ENCODE data around the gene ANKS1A.
"Not testable (repeated sequence)": the region's sequence is repeated elsewhere in the genome, so short reads cannot be mapped to it uniquely, and the experiment has no call there.

ANKS1A gene

DNA sequence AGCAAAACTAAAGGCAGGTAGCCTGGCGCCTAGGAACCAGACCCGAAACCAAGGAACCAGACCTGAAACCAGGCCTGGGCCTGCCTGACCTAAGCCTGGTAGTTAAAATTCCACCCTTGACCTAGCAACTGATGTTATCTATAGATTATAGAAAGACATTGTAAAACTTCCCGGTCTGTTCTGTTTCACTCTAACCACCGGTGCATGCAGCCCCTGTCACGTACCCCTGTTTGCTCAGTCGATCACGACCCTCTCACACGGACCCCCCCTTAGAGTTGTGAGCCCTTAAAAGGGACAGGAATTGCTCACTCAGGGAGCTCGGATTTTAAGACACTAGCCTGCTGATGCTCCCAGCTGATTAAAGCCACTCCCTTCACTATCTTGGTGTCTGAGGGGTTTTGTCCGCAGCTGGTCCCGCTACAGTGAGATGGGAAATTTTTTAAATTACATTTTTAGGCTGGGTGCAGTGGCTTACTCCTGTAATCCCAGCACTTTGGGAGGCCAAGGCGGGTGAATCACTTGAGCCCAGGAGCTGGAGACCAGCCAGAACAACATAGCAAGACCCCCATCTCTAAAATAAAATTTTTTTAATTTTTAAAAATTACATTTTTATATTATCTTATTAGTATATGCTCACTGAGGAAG, 115.0 kb downstream of the ANKS1A start:
- DNase-seq, result not testable (repeated sequence)

DNA sequence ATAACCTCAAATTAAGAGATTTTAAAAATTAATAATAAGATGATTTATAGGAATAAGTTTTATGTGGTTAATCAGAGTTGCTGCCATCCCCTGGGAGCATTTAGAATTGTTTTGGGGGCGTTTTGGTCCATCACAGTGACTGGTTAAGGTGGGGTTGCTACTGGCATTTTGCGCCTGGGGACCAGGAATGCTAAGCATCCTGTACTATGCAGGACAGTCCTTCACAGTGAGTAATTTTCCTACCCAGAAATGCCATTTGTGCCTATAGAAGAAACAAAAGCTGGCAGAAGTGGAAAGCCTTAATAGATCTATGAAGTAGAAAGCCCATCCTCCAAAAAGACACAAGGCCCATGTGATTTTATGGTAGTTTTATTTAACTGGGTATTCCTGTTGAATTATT, 118.0 kb downstream of the ANKS1A start:
- DNase-seq, result no peak

DNA sequence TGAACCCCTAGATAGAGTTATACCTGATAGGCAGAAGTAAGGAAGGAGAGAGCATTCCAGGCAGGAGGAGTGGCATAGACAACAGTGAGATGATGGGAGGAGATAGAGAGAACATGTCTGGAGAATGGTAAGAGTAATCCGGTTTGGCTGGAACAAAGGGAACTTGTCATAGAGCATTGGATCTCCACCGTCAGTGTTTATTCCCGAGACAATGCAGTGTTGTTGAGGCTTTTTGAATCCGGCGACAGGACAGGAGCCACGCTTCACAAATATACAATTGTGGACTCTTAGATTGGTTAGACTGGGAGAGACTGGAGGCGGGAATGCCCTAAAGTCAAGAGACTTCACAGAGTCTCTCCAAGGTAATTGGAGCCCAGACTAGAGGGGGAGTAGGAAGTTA, 119.8 kb downstream of the ANKS1A start:
- DNase-seq, result no peak

DNA sequence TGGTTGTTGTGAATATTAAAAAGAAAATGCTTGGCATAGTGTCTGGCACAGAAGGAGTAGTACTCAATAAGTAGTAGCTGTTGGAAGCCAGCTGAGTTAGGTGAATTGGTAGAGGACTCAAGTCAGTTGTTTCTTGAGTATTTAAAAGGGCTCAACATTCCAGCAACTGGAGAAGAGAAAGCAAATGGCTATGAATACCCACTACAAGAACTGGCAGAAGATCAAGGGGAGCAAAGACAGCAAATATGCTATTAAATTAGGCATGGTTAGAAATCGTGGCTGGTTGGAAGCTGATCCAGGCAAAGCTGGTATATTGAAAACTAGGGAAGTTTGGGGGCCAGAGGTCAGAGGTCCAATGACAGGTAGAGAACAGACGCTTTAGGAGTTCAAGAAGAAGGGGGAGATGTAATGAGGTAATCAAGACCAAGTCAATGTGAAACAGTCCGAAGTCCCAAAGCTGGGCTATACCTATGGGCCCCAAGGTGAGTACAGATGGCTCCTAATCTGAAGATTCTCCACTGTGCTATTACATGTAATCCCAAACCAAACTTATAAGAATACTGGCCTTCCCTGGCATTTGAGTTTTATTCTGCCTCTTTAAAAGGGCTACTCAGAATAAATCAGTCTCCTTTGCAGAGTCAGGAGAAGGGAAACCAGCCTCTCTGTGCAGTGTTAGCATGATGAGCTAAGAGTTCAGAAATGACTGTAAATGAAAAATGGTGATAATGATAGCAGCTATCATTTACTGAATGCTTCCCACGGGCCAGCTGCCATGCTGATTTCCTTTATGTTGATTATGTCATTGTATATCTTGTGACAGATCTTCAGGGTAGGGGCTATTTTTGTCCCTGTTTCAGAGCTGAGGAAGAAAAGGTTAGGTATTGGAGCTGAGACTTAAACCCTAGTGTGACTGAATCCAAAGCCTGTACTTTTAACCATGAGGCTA, 122.3 kb downstream of the ANKS1A start:
- peak in 1 of 2 experiments; percentile 25 for DNase-seq

DNA sequence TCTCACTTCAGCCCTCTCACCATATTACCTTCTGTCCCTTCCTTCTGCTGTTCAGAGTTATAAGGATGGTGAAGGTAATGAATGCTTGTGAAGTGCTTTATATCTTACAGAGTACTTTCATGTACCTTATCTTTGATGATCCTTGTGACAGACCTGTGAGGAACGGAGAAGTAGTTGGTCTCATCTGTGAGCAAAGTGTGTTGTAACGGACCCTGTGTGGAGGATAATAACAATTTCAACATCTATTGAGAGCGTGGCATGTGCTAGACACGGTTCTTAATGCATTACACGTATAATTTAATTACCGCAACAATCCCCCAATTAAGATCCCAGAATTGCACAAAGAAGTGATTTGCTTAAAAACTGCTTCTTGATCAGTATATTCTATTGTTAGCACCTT, 124.6 kb downstream of the ANKS1A start:
- no peak for DNase-seq

DNA sequence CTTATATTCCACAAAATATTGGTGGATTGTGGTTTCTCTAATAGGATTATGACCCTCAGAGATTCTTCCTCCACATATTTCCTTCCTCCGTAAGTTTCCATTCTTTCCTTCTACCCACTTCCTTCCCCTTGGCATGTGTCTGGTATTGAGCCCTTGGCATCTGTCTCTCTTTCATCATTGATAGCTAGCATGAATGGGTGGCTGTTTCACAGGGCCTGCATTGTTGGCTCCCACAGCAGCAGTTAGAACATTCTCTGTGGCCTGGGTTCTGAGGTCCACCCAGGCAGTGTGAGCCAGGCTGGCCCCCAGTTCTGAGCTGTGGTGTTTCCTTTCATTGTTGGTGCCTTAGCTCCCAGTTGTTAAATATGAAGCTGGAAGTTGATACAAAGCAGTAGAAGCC, 125.3 kb downstream of the ANKS1A start:
- DNase-seq, result no peak

DNA sequence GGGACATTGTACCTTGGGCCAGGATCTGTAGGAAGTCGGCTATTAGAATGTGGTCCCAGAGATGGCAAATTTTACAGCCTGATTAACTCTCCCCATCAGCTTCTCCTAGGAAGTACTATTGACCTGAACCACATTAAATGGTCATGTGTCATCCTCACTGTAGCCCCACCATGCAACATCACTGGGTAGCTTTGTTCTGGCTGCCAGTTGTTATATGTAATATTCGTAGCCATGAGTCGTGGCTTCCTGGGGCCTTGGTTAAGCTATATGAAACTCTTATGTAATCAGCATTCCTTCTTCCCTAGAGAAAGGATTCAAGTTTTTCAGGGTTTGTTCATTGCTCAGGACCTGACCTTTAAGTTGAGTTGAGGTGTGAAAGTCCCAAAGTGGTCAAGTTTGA, 125.7 kb downstream of the ANKS1A start:
- no peak for DNase-seq

DNA sequence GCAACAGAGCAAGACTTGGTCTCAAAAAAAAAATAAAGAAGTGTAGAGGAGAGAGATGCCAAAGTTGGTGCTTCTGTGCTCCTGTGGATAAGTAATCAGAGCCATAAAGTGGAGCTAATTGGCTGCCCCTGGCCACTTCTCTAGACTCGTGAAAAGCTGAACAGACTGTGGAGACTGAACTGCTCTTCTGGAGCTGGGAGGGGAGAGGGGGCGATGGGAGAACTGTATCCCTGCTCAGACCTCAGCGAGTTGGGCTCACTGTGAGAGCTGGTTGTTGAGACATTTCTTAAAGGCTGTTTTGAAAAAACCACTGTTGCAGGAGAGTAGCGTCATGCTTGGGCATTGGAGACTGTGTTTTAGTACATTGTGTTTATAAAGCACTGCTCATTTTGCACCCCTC, 126.4 kb downstream of the ANKS1A start:
- no peak for DNase-seq

DNA sequence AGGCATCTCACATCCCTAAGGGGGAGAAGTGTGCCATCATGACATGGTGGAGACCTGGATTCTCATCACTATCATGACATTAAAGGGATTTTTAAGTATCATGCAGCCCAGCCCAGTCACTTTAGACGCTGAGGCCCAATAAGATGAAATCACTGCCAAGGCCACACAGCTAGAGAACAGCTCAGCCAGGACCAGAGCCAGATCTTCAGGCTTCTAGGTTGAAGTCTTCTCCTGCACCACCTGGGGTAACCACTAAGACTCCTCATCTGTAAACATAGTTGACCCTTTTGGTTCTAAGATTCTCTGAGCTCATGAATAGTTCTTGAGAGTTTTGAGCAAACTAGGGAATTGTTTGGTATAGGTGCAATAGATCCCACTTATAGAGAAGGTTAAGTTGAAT, 126.9 kb downstream of the ANKS1A start:
- no peak for DNase-seq

DNA sequence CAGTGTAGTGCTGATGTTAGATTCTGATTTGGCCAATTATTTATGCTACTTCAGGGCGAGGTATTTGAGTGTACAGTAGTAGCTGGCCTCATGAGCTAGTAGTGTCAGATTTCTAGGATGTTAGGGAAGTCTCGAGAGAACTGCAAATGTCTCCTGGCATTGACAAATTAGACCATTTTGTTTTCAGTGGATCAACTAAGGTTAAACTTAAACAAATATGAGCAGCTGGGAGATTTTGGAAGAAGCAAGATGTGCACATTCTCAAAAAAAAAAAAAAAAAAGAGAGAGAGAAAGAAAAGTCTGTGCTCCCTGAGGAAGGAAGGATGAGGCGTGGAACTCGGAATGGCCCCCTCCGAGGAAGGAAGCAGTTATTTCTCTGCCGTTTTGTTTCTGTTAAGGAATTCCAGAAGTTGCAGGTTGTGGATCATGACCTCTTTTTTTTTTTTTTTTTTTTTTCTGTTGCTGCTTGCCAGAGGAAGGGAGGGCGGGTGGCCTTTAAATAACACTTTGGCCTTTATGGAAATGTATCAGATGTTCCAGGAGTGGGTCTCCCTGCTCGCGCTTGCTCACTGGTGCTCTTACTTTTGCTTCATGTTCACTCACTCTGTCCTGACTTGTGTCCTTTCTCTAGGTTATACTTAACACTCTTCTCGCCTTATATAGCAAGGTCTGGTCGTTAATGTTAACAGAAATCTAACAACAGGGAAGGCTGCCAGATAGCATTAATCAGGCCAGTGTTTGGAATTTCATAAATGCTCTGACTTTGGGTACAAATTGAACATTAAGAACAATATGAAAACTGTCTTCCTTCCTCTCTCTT, 127.7 kb downstream of the ANKS1A start:
- DNase-seq, result no peak

DNA sequence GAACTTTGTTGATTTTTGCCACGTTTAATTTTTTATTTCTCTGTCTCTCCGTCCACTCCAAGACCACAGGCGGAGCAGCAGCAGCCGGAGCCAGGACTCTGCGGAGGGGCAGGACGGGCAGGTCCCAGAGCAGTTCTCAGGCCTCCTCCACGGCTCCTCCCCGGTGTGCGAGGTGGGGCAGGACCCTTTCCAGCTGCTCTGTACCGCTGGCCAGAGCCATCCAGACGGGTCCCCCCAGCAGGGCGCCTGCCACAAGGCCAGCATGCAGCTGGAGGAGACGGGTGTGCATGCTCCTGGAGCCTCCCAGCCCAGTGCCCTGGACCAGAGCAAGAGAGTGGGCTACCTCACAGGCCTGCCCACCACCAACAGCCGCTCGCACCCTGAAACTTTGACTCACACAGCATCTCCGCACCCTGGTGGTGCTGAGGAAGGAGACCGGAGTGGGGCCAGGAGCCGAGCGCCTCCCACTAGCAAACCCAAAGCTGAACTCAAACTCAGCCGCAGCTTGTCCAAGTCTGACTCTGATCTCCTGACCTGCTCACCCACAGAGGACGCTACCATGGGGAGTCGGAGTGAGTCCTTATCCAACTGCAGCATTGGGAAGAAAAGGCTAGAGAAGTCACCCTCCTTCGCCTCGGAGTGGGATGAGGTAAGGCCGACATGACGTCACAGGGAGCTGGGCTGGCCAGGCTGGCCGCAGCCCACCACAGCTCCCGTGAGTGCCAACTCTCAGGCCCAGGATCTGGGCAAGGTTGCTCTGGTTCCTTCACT, 128.5 kb downstream of the ANKS1A start:
- DNase-seq, result no peak

DNA sequence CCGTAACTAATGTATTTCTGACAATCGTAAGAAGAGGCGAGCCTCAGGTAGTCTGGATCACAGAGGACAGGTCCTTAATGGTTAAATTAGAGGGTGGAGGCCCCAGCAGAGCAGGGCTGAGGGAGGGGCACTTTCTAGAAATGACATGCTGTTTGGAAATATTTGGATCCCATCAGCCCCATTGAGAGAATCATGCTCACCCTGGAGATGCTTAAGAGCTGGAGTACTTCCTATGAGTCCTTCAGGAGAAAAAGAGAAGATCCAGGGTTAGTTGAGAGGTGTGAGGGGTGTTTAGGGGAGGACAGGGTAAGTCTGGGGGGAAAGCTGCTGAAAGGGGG, 129.1 kb downstream of the ANKS1A start:
- DNase-seq, result no peak

DNA sequence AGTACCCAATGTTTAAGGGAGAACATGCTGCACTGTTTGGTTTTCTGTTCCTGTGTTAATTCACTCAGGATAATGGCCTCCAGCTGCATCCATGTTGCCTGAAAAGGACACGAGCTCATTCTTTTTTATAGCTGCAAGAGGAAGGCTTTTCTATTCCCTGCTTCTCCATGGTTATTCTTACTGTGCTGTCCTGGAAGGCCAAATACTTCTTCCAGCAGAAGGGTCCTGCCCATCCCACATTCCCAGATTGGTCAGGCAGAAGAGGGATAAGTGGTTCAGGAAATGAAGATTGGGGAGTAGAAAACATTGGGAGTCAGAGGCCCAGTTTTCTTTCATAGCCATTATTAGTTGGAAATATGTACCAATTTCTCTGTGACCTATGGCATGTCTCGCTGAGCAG, 129.7 kb downstream of the ANKS1A start:
- DNase-seq, result no peak

DNA sequence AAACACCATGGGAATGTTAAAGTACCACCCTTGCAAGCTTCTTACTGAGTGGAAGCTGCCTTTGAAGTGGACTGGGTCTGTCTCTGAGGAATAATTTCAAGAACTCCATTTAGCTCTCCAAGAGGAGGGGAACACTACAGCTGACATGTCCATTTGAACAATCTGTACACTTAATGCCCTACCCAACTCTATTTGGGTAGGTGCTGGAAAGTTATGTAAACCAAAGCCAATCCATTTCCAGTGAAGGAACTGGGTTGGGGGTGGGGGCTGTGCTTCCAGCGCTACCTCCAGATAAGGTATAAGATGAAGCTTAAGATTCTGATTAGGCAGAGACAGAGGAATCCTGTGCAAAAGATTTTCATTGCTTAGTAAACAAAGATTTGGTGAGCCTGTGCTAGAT, 130.1 kb downstream of the ANKS1A start:
- no peak for DNase-seq

DNA sequence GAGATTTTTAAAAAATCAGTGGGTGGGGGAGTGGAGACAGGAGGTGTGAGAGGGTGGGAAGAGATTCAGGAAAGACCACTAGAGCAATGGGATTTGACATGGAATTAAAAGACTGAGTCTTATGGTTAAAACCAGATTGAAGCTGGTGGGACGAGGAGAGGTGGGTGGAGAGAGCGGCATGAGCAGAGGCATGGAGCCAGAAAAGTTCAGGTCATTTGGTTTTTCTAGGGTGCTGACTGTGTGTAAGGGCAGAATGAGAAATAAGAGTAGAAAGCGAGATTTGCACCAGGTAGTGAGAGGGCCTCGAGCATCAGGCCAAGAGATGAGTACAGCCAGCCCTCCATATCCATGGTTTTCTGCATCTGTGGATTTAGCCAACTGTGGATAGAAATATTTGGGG, 130.8 kb downstream of the ANKS1A start:
- no peak for DNase-seq

DNA sequence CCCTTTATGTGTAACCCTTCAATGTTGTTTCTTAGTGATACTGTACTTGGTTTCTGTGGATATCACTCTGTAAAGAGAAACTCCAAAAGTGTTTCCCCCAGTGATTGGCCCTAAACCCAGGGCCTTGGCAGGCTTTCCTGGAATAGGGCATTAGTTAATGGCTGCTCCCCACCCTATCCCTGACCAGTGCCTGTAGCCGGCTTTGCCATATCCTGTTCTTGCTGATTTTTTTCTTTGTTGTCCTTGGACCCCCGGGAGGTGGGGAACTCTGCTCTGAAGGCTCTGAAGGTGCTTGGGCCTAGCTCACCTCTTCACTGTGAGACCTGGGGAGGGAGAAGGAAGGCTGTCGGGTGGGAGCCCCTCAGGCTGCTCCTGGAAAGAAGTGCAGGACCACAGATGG, 131.9 kb downstream of the ANKS1A start:
- no peak for DNase-seq

DNA sequence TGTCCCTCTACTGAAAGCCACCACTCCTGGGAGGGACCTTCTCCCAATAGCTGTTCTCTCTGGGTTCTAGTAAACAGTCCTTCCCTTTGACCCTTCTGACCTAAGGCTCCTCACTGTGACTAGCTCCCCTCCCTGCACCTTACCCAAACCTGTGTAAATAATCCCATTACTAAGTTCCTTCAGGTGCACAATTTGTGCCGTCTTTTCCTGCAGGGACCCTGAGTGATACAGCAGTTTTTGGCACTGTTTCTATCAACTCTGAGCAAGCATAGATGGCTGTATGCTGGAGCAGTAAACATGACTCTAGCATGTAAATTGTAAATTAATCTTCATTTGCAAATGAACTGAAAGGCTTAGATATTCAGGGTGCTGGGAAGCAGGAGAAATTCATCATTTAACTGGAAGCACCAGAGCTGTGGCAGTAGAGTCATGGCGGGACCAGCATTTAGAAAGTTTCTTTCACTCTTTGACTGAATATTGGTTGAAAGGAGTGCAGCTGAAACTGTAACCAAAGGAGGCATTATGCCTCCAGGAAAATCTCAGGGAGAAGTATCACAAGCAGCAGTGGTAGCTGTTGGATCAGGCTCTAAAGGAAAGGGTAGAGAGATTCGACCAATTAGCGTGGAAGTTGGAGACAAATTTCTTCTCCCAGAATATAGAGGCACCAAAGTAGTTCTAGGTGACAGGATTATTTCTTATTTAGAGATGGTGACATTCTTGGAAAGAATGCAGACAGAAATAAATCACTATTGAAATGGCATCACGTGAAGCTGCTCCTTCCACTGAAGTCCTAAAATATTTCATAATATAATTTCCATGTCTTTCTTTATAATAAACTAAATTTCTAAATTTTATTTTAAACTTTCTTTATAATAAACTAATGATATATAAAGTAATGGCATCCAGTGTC, 134.3 kb downstream of the ANKS1A start:
- no peak for DNase-seq

DNA sequence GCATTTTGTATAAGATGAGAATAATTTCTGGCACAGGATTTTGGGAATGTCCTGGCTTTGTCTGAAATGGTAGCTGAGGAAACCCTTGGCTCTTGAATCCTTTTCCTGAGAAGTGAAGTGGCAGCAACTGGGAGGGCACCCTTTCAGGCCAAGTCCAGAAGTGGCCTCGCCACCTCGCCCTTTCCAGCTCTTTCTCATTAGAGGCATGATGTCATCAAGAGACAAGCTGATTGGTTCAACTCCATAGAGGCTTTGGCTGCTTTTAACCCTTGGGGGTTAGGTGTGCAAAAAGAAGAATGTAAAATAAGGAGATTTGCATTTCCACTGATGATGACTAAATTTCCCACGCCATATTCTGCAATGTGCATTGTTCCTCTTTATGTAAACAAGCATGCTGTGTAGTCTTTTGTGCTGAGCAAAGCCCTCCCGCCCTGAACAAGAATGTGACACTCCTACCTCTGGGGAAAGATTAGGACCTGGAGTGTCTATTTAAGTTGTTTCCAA, 135.5 kb downstream of the ANKS1A start:
- DNase-seq, result no peak

DNA sequence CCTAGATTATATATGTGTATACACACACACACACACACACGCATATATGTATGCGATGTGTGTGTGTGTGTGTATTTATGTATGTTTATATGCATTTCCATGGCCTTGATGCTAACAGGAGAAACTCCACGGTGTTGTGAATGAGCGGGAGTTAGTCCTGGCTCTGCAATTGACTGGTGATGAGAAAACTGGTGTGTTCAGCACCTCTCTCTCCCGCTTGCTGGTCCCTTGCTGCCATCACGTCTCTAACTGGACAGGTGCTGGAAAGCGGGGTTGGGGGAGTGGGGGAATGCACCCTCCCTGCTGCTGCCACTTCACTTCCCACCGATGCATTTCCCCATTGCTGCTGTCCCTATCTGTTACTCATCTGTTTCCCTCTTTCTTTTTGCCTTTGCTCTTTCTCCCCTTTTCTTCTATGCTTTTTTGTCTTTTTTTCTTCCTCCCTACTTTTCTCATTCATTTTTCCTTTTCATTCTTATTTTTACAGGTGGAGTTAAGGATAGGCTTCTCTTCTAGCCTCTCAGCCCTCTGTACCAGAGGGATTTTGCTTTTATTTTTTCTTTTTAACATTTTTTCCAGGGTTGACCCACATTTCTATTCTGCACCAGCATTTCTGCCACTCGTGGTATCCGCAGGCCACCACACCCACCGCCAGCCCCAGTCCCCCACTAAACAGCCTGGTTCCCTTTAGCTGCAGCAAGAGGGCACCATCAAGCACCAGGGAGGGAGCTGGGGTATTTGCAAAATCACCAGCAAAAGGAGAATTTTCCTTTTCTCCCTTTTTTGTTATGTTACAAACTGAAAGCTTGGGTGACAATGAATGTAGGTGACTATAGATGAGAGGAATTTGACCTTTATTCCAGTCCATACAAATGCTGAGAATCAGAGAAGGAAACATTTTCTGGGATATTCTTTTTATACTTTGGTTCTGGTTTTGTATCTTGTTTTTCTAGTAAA, 136.5 kb downstream of the ANKS1A start:
- no peak for DNase-seq
